ENCODE results near the gene ADAMTS20. TPM values are rescaled to one million over a fixed set of nuclear protein-coding genes. Genes with fewer than 3 reads are reported as not detected.

ADAMTS20 gene
- total RNA-seq, 5 donors from 2014 or later (not counting 1 experiment from before 2014, with no cell fraction given): not detected

DNA sequence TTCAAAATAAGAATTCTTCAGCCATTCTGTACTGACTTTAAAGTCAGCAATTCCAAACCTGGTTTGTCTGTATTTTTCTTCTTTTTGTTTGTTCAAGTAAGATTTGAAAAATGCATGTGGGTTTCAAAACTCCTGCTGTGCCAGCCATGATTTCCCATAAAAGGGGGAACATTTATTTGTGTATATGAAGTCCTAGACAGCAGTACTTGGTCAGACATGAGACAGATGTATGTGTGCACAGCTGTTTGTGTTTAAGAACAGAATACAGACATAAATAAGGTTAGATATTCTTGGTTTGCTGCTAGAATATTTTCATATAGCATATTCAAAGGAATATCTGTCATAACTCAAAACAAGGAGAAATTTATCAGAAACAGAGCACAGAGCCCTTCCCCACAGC, 236.0 kb downstream of the ADAMTS20 start:
- Histone ChIP-seq H3K27me3 (replicated peaks in 1 of 2; ENCODE audit: control insufficient read depth in 2 of 2, extremely low read depth in 1 of 2, insufficient read depth in 2 of 2, low read length in 1 of 2) (no peaks in the 10 kb centered on the region), H3K9me3 (no peaks in the 10 kb centered on the region), H3K4me3 (ENCODE audit: control insufficient read depth in 1 of 2, extremely low read depth in 1 of 2, low read length in 1 of 2) (no peak overlapping the region), H3K36me3 (ENCODE audit: control insufficient read depth in 2 of 2, extremely low read depth in 1 of 2, insufficient read depth in 1 of 2, low read length in 1 of 2) (no peaks in the 10 kb centered on the region), H3K4me1 (ENCODE audit: control insufficient read depth in 1 of 2, extremely low read depth in 1 of 2, insufficient read depth in 2 of 2, low read length in 2 of 2) (no peaks in the 10 kb centered on the region), H3K27ac (ENCODE audit: low read length) (no peak overlapping the region)
- Mint-ChIP-seq H3K27ac (no peak overlapping the region), H3K4me3 (no peak overlapping the region), H3K9me3 (no peaks in the 10 kb centered on the region), H3K4me1 (no peaks in the 10 kb centered on the region), H3K27me3 (no peaks in the 10 kb centered on the region), H3K36me3 (no peaks in the 10 kb centered on the region)
- CTCF ChIA-PET: no interaction called here
- no peak for ATAC-seq (replicated peaks in 1 of 4)
- POLR2A ChIA-PET: no interaction called here
- DNase-seq: no peak

DNA sequence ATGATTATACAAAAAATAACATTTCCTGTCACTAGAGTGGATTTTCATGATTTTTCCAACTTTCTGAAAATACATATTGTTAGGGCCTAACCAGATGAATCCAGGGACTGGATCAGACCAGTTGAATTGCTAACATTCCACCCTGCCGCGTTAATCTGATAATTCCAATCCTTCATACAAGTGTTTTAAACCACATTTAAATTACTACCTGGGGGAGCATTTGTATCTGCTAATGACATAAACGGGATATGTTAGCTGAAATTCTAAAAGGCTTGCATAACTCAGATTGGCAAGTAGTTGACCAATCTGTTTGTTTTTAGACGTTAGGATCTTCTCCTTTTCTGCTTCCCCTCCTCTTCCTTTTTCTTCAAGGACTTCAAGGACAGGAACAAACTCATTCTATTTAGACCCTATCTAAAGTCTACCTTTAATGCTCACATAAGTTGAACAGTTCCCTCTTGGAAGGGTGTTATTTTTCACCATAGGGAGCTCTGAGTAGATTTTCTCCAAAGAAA, 239.0 kb downstream of the ADAMTS20 start:
- H3K36me3 ChIP-seq (ENCODE audit: control insufficient read depth in 2 of 2, extremely low read depth in 1 of 2, insufficient read depth in 1 of 2, low read length in 1 of 2): no peaks in the 10 kb centered on the region
- H3K27me3 Mint-ChIP-seq: no peaks in the 10 kb centered on the region
- H3K9me3 Mint-ChIP-seq: peaks cover 0 to 4% (median 0%) of the 10 kb centered on the region in 3 donors
- ChIA-PET POLR2A (no interaction called here), CTCF (no interaction called here)
- H3K27ac Mint-ChIP-seq: no peak overlapping the region
- DNase-seq (no peak), ATAC-seq (replicated peaks in 1 of 4) (no peak)
- no peak overlapping the region for H3K4me3 ChIP-seq (ENCODE audit: control insufficient read depth in 1 of 2, extremely low read depth in 1 of 2, low read length in 1 of 2)
- no peaks in the 10 kb centered on the region for H3K4me1 ChIP-seq (ENCODE audit: control insufficient read depth in 1 of 2, extremely low read depth in 1 of 2, insufficient read depth in 2 of 2, low read length in 2 of 2)
- H3K27ac ChIP-seq (ENCODE audit: low read length): no peak overlapping the region
- no peaks in the 10 kb centered on the region for H3K36me3 Mint-ChIP-seq
- H3K9me3 ChIP-seq: no peaks in the 10 kb centered on the region
- no peaks in the 10 kb centered on the region for H3K27me3 ChIP-seq (replicated peaks in 1 of 2; ENCODE audit: control insufficient read depth in 2 of 2, extremely low read depth in 1 of 2, insufficient read depth in 2 of 2, low read length in 1 of 2)
- no CpG with 5 or more reads among the region's 4 CpGs for WGBS (ENCODE audit: insufficient coverage)
- no peak overlapping the region for H3K4me3 Mint-ChIP-seq
- H3K4me1 Mint-ChIP-seq: no peaks in the 10 kb centered on the region

- Mint-ChIP-seq H3K27ac (no peak overlapping the region), H3K27me3 (no peaks in the 10 kb centered on the region), H3K4me3 (no peak overlapping the region), H3K4me1 (no peaks in the 10 kb centered on the region), H3K36me3 (no peaks in the 10 kb centered on the region), H3K9me3 (peaks cover 0 to 4% (median 0%) of the 10 kb centered on the region in 3 donors)
- Histone ChIP-seq H3K4me1 (ENCODE audit: control insufficient read depth in 1 of 2, extremely low read depth in 1 of 2, insufficient read depth in 2 of 2, low read length in 2 of 2) (no peaks in the 10 kb centered on the region), H3K36me3 (ENCODE audit: control insufficient read depth in 2 of 2, extremely low read depth in 1 of 2, insufficient read depth in 1 of 2, low read length in 1 of 2) (no peaks in the 10 kb centered on the region), H3K9me3 (no peaks in the 10 kb centered on the region), H3K27me3 (replicated peaks in 1 of 2; ENCODE audit: control insufficient read depth in 2 of 2, extremely low read depth in 1 of 2, insufficient read depth in 2 of 2, low read length in 1 of 2) (no peaks in the 10 kb centered on the region), H3K4me3 (ENCODE audit: control insufficient read depth in 1 of 2, extremely low read depth in 1 of 2, low read length in 1 of 2) (no peak overlapping the region), H3K27ac (ENCODE audit: low read length) (no peak overlapping the region)
- POLR2A ChIA-PET: no interaction called here
- no peak for ATAC-seq (replicated peaks in 1 of 4)
- CTCF ChIA-PET: no interaction called here
- DNase-seq: no peak
Measured at GRCh38 chr12:43310596-43310995, 241.4 kb downstream of the ADAMTS20 start.

DNA sequence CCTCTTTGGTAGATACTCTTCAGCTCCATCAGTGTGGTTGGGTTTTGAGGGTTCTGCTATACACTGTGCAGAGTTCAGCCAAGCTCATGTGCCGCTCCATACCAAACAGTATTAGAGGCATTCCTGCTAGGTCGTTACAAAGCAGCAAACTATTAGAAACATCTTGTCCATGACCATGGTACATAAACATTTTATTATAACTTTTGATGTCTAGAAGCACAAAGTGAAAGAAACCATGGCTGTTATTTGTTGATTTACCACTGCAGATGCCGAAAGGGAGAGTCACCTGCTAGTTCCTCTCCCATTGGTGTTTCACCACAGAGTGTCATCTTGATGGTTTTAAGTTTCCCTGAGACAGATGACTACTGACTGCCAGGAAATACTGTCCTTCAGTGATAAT, 242.0 kb downstream of the ADAMTS20 start:
- POLR2A ChIA-PET: no interaction called here
- no peaks in the 10 kb centered on the region for H3K36me3 Mint-ChIP-seq
- no peak for DNase-seq
- ATAC-seq (replicated peaks in 1 of 4): no peak
- H3K27me3 ChIP-seq (replicated peaks in 1 of 2; ENCODE audit: control insufficient read depth in 2 of 2, extremely low read depth in 1 of 2, insufficient read depth in 2 of 2, low read length in 1 of 2): no peaks in the 10 kb centered on the region
- no CpG with 5 or more reads among the region's 3 CpGs for WGBS (ENCODE audit: insufficient coverage)
- H3K27ac ChIP-seq (ENCODE audit: low read length): no peak overlapping the region
- no peak overlapping the region for H3K4me3 ChIP-seq (ENCODE audit: control insufficient read depth in 1 of 2, extremely low read depth in 1 of 2, low read length in 1 of 2)
- no peaks in the 10 kb centered on the region for H3K4me1 ChIP-seq (ENCODE audit: control insufficient read depth in 1 of 2, extremely low read depth in 1 of 2, insufficient read depth in 2 of 2, low read length in 2 of 2)
- no peak overlapping the region for H3K27ac Mint-ChIP-seq
- H3K9me3 ChIP-seq: no peaks in the 10 kb centered on the region
- no peaks in the 10 kb centered on the region for H3K36me3 ChIP-seq (ENCODE audit: control insufficient read depth in 2 of 2, extremely low read depth in 1 of 2, insufficient read depth in 1 of 2, low read length in 1 of 2)
- no peaks in the 10 kb centered on the region for H3K4me1 Mint-ChIP-seq
- CTCF ChIA-PET: interaction anchor here in 1 of 2 donors (0.7 kb wide), 1 partner anchor 151 kb away, joined by 3 read pairs; no protein-coding TSS in a partner anchor
- H3K27me3 Mint-ChIP-seq: no peaks in the 10 kb centered on the region
- H3K4me3 Mint-ChIP-seq: no peak overlapping the region
- peaks cover 0 to 4% (median 0%) of the 10 kb centered on the region in 3 donors for H3K9me3 Mint-ChIP-seq

GRCh38 chr12:43308776-43309175, 243.2 kb downstream of the ADAMTS20 start:
- no peaks in the 10 kb centered on the region for H3K9me3 ChIP-seq
- DNase-seq (no peak), ATAC-seq (replicated peaks in 1 of 4) (no peak)
- no peak overlapping the region for H3K27ac ChIP-seq (ENCODE audit: low read length)
- H3K4me1 ChIP-seq (ENCODE audit: control insufficient read depth in 1 of 2, extremely low read depth in 1 of 2, insufficient read depth in 2 of 2, low read length in 2 of 2): no peaks in the 10 kb centered on the region
- H3K27me3 ChIP-seq (replicated peaks in 1 of 2; ENCODE audit: control insufficient read depth in 2 of 2, extremely low read depth in 1 of 2, insufficient read depth in 2 of 2, low read length in 1 of 2): no peaks in the 10 kb centered on the region
- ChIA-PET CTCF (no interaction called here), POLR2A (no interaction called here)
- no peaks in the 10 kb centered on the region for H3K36me3 Mint-ChIP-seq
- no peaks in the 10 kb centered on the region for H3K27me3 Mint-ChIP-seq
- no peaks in the 10 kb centered on the region for H3K36me3 ChIP-seq (ENCODE audit: control insufficient read depth in 2 of 2, extremely low read depth in 1 of 2, insufficient read depth in 1 of 2, low read length in 1 of 2)
- no peak overlapping the region for H3K27ac Mint-ChIP-seq
- peaks cover 0 to 9% (median 5%) of the 10 kb centered on the region in 3 donors for H3K9me3 Mint-ChIP-seq
- no peak overlapping the region for H3K4me3 ChIP-seq (ENCODE audit: control insufficient read depth in 1 of 2, extremely low read depth in 1 of 2, low read length in 1 of 2)
- no CpG with 5 or more reads among the region's 3 CpGs for WGBS (ENCODE audit: insufficient coverage)
- no peak overlapping the region for H3K4me3 Mint-ChIP-seq
- no peaks in the 10 kb centered on the region for H3K4me1 Mint-ChIP-seq

GRCh38 chr12:43307126-43307525, 244.9 kb downstream of the ADAMTS20 start:
- H3K27me3 ChIP-seq (replicated peaks in 1 of 2; ENCODE audit: control insufficient read depth in 2 of 2, extremely low read depth in 1 of 2, insufficient read depth in 2 of 2, low read length in 1 of 2): no peaks in the 10 kb centered on the region
- Mint-ChIP-seq H3K4me3 (no peak overlapping the region), H3K9me3 (peaks cover 0 to 9% (median 5%) of the 10 kb centered on the region in 3 donors), H3K4me1 (no peaks in the 10 kb centered on the region), H3K27me3 (no peaks in the 10 kb centered on the region), H3K36me3 (no peaks in the 10 kb centered on the region), H3K27ac (no peak overlapping the region)
- POLR2A ChIA-PET: no interaction called here
- no peak overlapping the region for H3K27ac ChIP-seq (ENCODE audit: low read length)
- ATAC-seq (replicated peaks in 1 of 4): no peak
- no peaks in the 10 kb centered on the region for H3K9me3 ChIP-seq
- 83% methylated on average over 1 of the region's 2 CpGs for WGBS (ENCODE audit: insufficient coverage)
- no peak overlapping the region for H3K4me3 ChIP-seq (ENCODE audit: control insufficient read depth in 1 of 2, extremely low read depth in 1 of 2, low read length in 1 of 2)
- H3K36me3 ChIP-seq (ENCODE audit: control insufficient read depth in 2 of 2, extremely low read depth in 1 of 2, insufficient read depth in 1 of 2, low read length in 1 of 2): no peaks in the 10 kb centered on the region
- DNase-seq: no peak
- CTCF ChIA-PET: no interaction called here
- H3K4me1 ChIP-seq (ENCODE audit: control insufficient read depth in 1 of 2, extremely low read depth in 1 of 2, insufficient read depth in 2 of 2, low read length in 2 of 2): no peaks in the 10 kb centered on the region

DNA sequence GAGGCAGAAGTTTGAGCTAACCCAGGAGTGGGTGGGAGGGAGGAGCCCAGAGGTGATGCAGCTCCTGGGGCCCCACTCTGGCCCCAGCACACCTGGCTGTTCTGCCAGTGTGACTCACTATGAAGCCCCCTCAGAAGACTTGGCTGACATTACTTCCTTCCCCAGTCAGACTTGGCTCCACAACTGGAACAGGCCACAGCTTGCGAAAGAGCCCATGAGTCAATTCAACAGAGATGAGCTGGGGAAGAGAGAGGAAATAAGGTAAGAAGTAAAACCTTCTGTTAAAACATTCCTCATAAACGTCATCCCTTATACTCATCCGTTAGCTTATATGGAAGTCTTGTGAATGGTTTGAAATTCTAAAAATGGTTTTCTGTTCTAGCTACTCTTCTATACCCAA, 245.9 kb downstream of the ADAMTS20 start:
- no peak overlapping the region for H3K4me3 ChIP-seq (ENCODE audit: control insufficient read depth in 1 of 2, extremely low read depth in 1 of 2, low read length in 1 of 2)
- H3K27me3 Mint-ChIP-seq: no peaks in the 10 kb centered on the region
- WGBS (ENCODE audit: insufficient coverage): no CpG with 5 or more reads among the region's 3 CpGs
- no peak for ATAC-seq (replicated peaks in 1 of 4)
- no peak overlapping the region for H3K4me3 Mint-ChIP-seq
- CTCF ChIA-PET: no interaction called here
- no peaks in the 10 kb centered on the region for H3K9me3 ChIP-seq
- H3K27ac Mint-ChIP-seq: no peak overlapping the region
- POLR2A ChIA-PET: no interaction called here
- no peaks in the 10 kb centered on the region for H3K36me3 ChIP-seq (ENCODE audit: control insufficient read depth in 2 of 2, extremely low read depth in 1 of 2, insufficient read depth in 1 of 2, low read length in 1 of 2)
- H3K36me3 Mint-ChIP-seq: no peaks in the 10 kb centered on the region
- peaks cover 0 to 9% (median 5%) of the 10 kb centered on the region in 3 donors for H3K9me3 Mint-ChIP-seq
- H3K27me3 ChIP-seq (replicated peaks in 1 of 2; ENCODE audit: control insufficient read depth in 2 of 2, extremely low read depth in 1 of 2, insufficient read depth in 2 of 2, low read length in 1 of 2): no peaks in the 10 kb centered on the region
- H3K4me1 Mint-ChIP-seq: no peaks in the 10 kb centered on the region
- no peak overlapping the region for H3K27ac ChIP-seq (ENCODE audit: low read length)
- no peak for DNase-seq
- H3K4me1 ChIP-seq (ENCODE audit: control insufficient read depth in 1 of 2, extremely low read depth in 1 of 2, insufficient read depth in 2 of 2, low read length in 2 of 2): no peaks in the 10 kb centered on the region
